NCI-H226 (cell line): Measurements from ENCODE around the gene TOPBP1.
A peak's percentile ranks its signal among the peaks of the same experiment; 100 is the strongest.

ENCODE experiments used
- DNase-seq: peaks from one replicate; pipeline ENCODE4 v3.0.0-alpha.2; 2015

Gene TOPBP1

DNA sequence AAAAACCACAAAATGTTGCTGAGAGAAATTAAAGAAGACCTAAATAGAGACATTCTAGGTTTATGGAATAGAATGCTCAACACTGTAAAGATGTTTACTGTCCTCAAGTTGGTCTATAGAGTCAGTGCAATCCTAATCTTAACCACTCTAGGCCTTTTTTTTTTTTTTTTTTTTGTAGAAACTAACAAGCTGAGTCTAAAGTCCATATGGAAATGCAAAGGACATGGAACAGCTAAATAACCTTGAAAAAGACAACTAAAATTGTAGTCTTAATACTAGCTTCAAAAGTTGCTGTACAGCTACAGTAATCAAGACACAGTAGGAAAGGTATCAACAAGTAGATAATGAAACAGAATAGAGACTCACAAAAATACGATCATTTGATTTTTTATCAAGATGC, 55.4 kb downstream of the TOPBP1 start:
- no peak for DNase-seq

DNA sequence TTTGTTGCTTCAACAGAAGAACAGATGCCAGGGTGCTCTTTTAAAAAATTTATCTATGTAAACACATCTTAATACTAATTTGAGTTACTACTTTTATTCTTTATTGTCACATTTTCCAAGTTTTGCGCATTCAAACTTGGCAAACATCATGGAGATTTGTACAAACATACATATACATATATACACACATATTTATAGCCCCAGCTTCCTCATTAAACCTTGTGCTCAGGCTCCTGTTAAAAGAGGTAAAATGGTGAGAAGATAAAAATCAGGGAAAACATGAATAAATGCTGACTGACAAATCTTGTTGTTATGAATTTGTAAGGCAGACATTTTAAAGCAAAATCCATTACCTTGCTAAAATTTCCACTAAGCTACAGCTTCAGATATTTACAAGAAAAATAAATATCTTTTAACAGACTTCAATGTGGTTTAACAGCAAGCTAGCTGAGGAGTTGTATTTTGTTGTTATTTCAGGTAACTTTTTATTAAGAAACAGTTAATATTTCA, 61.1 kb downstream of the TOPBP1 start:
- no peak for DNase-seq

DNA sequence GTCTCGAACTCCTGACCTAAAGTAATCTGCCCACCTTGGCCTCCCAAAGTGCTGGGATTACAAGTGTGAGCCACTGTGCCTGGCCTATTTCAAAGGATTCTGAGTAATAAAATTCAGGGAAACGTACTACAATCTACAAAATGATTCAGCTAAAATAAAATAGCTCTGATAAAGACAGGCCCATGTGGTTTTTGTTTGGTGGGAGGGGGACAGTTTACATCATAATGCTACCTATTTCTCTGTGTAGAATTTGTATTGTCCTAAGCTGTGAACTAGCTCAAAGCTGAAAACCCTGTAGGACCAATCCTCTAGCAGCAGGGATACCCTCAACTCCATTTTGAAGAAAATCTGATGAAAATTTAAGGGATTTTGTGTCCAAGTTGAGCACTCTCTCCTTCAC, 62.5 kb downstream of the TOPBP1 start:
- no peak for DNase-seq

GRCh38 chr3:133598405-133598804, 63.3 kb downstream of the TOPBP1 start:
- DNase-seq: no peak

GRCh38 chr3:133595341-133595740, 66.4 kb downstream of the TOPBP1 start:
- DNase-seq: peak; percentile 66

GRCh38 chr3:133593243-133593642, 68.5 kb downstream of the TOPBP1 start:
- no peak for DNase-seq

GRCh38 chr3:133592843-133593242, 68.9 kb downstream of the TOPBP1 start:
- DNase-seq: no peak

- DNase-seq: peak; percentile 41
These were observed 70.4 kb downstream of the TOPBP1 start for GRCh38 chr3:133591271-133591742.

- DNase-seq: no peak
These were observed 72.2 kb downstream of the TOPBP1 start for GRCh38 chr3:133589503-133589902.

DNA sequence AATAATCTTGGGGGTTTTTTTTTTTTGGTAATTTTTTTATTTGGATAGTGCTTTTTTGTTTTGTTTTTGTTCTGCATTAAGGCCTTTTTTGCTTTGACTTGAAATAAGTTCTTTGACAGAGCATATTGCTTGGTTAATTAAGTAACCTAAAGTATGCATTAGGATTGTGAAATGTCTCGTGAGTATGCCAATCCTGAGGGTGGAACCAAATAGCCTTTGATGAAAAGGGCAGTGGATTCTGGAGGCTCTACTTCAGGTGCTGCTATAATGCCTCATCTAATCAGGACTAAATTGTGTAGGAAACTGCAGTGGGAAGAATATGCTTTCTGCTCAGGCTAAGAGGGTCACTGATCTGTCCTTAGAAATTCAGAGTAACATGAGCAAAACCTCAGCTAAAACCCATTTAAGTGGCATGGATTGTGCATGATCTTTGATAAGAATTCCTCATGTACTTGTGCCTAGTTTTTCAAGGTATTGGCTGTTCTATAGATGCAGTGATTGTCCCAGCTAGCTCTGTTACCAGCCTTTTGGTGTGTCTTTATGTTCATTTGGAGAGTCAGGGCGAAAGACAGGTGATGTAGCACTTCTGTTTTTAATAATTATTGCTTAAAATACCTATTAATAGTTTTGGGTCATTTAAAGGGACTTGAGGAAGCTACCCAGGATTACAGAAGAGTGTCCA, 72.8 kb downstream of the TOPBP1 start:
- no peak for DNase-seq

GRCh38 chr3:133588035-133588434, 73.7 kb downstream of the TOPBP1 start:
- no peak for DNase-seq

GRCh38 chr3:133583396-133583795, 78.3 kb downstream of the TOPBP1 start:
- no peak for DNase-seq

GRCh38 chr3:133578548-133579191, 83.1 kb downstream of the TOPBP1 start:
- DNase-seq: no peak

DNA sequence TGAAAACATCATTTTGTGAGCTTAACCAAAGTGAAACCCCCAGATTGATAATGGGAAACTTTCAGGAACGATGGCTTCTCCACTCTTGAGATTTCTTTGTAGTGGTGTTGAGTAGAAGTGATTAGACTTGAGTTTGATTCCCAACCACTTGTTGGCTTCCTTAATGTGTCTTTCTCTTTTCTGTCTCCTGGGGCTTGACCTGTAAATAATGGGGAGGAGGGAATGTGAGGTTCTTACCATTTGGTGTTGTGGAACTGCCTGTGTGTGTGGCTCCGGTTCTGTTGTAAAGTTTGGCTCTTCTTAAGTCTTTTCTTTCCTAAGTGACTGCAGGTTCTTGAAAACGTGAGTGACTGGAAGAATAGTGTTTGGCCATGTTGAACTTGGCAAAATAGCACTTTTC, 85.6 kb downstream of the TOPBP1 start:
- DNase-seq: no peak

- DNase-seq: no peak
These were observed 86.7 kb downstream of the TOPBP1 start for GRCh38 chr3:133575086-133575485.

DNA sequence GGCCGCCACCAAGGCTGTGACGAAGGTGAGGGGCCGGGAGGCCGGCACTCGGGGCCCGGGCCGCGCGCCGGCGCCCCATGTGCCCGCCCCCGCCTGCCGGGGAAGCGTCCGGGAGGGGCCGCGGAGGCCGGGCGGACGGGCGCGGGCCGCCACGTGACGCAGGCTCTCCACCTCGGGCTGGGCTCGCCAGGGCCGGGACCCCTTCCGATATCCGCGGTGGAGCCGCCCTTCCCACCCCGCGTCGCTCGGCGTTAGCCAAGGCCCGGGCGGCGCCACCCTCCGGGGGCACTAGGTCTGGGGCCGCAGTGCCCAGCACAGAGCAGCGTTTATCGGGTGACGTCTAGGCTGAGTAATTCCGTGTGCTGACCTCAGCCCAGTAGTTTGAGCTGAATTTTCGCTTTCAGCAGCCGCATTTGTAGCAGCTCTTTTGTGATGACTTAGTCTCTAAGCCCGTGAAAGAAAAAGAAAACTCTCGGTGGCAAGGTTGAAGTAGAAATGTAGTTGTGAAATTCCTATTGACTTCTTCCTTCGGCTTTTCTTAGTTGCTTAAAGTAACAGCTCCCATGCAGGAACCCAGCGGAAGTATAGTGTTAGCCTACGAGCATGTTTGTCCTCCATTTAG, 87.4 kb downstream of the TOPBP1 start:
- DNase-seq: peak; percentile 30

DNA sequence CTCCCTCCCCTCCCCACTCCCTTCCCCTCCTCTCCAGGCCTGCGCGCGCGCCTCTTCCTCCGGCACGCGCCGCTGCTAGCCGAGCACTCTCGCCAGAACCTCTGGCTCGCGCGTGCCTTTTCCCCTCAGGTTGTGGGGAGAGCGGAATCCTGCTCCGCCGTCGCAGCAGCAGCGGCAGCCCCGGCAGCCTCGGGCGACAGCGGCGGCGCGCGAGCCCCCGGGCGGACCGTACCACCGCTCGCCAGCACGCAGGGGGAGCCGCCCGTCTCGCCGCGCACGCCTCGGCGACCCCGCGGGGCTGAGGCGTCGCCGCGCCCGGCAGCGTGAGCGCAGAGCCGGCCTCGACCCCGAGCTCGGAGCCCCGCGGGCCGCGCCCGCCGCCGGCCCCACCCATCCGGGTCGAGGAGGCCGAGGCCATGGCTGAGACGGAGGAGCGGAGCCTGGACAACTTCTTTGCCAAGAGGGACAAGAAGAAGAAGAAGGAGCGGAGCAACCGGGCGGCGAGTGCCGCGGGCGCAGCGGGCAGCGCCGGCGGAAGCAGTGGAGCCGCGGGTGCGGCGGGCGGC, 88.0 kb downstream of the TOPBP1 start, which contains the start of gene CDV3:
Gene CDV3, plus strand, starts transcription at position 58 of the 566 bp plus-strand sequence. Its CDS starts 359 bp downstream, at position 417.
- no peak for DNase-seq

- DNase-seq: peak; percentile 91
These were observed 88.6 kb downstream of the TOPBP1 start for GRCh38 chr3:133573054-133573628.

DNA sequence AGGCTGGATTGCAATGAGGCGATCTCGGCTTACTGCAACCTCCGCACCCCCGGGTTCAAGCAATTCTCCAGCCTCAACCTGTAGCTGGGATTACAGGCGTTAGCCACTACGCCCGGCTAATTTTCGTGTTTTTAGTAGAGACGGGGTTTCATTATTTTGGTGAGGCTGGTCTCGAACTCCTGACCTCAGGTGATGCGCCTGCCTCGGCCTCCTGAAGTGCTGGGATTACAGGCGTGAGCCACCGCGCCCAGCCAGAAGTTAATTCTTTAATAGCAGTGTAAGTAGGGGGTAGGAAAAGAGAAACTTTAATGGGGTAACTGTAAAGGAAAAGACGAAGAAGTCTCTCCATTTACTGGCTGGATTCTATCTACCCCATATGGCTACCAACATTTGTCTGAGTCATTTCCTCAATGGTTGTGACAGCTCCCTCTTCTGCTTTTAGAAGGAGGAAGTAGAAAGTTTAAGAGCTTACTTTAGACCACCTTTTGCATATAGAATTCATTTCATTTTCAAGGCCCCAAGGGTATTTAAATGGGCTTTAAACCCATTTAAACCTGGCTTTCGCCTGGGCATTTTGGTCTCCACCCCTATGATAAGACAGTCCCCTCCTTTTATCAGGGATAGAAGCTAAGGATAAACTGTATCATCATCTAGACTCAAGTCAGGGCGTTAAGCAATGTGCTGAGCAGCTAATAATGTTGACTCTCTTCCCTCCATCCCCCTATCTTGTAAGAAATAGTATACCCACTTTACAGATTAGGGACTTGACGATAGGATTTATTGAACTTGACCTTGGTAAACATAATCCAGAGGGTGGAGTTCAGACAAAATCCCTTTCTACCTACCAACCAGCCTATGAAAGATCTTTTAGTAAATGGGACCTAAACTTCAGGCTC, 89.3 kb downstream of the TOPBP1 start:
- DNase-seq: no peak

- no peak for DNase-seq
These were observed 90.8 kb downstream of the TOPBP1 start for GRCh38 chr3:133570937-133571320.

DNA sequence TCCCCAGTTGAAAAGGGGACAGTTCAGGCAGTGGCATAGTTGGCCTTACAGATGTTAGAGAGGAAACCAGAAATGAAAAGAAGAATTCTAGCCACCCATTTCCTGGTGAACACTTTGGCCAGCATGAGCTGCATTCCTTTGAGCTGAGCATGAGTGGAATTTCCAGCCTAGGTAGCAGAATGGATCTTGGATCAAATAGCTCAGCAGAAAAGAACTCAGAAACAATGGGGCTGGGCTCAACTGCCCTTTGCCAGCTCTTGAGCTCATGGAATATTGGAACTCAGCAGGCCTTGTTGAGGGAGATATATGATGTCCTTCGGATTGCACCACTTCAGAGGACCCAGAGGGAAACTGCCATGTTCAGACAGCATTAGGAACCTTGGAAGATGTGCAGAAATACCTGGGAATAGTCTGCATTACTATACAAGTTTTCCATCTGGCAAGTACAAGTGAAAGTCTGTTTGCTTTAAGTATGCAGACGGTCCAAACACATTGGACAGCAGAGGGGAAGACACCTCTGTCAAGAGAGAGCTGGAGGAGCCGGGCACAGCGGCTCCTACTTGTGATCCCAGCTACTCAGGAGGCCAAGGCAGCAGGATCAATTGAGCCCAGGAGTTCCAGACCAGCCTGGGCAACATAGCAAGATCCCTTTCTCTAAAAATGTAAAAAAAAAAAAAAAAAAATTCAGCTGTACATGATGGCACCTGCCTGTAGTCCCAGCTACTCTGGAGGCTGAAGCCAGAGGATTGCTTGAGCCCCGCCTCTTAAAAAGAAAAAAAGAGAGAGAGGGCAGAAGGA, 91.4 kb downstream of the TOPBP1 start:
- peak; percentile 80 for DNase-seq
